ENCODE measurements around the gene B3GAT1. TPM values are rescaled to one million over a fixed set of nuclear protein-coding genes. Genes with fewer than 3 reads are reported as not detected.

The B3GAT1 gene
- total RNA-seq, 4 donors from 2014 or later = 0.22 to 0.33 TPM; not detected in 2

DNA sequence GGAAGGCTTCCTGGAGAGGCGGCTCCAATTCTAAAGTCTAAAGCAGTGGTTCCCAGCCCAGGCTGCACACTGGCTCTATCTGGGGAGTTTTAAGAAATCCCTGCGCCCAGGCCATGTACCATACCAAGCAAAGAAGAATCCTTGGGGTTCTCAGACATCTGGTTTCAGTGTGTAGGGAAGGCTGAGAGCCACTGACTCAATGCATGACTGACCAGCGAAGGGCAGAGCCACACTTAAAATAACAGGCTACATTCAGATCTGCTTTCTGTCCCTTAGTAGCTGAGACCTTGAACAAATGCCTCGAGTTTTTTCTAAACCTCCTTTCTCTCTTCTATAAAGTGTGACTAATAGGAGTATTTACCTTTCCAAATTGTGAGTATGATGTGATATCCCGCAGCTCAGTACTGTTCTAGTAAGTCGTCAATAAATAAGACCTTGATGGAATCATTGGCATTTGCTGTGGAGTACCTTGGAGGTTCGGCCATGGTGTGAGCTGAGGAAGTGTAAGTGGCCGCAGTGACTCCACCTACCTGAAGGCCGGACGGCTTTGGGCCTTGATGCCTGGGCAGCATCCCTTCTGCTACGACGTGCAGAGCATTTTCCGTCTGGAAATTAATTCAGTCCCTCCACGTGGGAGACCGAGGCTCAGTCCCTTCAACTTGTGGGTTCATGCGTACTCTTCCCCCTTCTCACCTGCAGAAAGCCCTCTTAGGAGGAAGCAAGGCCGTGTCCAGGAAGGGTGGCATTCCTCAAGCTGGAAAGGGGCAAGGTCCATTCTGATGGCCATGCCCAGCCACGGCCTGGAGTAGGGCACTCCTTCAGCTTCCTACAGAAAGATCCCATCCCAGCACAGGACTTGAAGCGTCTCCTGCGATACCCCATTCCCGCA, 55.1 kb downstream of the B3GAT1 start:
- TF ChIP-seq, protein P1, sequence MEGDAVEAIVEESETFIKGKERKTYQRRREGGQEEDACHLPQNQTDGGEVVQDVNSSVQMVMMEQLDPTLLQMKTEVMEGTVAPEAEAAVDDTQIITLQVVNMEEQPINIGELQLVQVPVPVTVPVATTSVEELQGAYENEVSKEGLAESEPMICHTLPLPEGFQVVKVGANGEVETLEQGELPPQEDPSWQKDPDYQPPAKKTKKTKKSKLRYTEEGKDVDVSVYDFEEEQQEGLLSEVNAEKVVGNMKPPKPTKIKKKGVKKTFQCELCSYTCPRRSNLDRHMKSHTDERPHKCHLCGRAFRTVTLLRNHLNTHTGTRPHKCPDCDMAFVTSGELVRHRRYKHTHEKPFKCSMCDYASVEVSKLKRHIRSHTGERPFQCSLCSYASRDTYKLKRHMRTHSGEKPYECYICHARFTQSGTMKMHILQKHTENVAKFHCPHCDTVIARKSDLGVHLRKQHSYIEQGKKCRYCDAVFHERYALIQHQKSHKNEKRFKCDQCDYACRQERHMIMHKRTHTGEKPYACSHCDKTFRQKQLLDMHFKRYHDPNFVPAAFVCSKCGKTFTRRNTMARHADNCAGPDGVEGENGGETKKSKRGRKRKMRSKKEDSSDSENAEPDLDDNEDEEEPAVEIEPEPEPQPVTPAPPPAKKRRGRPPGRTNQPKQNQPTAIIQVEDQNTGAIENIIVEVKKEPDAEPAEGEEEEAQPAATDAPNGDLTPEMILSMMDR (IDR thresholded peaks at IDR 0.05; ENCODE audit: low read depth) = no peak

DNA sequence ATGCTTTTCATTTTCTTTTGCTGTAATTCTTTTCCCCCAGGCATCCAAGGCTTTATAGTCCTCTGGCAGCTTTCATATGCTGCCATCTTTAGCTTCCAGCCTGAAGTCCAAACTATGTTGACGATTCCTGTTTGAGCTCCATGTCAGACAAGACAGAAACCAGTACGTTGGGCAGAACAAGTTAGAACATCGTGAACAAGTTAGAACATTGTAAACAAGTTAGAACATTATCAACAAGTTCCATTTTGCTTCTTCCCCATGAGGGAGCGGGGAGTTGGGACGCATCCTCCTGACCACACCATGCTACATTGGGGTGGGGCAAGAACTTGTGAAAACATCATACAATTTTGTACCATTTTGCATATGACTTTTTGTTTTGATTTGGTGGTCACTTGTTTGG, 56.4 kb downstream of the B3GAT1 start:
- TF ChIP-seq, protein P1 (IDR thresholded peaks at IDR 0.05; ENCODE audit: low read depth) = no peak

DNA sequence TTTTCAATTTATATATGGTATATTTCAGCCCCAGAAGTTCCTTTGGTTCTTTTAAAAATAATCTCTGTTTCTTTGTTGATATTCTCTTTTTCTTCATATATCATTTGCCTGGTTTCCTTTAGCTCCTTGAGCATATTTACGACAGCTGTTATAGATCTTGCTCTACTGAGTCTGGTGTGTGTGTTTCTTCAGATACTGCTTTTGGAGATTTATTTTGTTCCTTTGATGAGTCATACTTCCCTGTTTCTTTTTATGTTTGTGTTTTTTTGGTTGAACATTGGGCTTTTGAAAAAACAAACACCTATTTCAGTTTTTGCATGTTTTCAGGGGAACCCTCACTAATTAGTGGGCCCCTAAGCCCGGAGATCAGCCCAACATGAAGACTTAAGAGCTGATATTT, 56.9 kb downstream of the B3GAT1 start:
- TF ChIP-seq, protein P1 (IDR thresholded peaks at IDR 0.05; ENCODE audit: low read depth) = no peak

DNA sequence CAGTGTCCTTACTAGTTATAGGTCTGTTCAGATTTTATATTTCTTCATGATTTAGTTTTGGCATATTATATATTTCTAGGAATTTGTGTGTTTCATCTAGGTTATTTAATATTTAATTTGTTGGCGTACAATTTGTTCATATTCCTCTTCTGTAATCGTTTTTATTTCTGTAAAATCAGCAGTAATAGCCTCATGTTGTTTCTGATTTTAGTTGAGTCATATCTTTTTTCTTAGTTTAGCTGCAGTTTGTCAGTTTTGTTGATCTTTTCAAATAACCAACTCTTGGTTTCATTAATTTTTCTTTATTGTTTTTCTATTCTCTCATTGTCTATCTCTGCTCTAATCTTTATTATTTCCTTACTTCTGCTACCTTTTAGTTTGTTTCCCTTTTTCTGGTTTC, 59.9 kb downstream of the B3GAT1 start:
- TF ChIP-seq, protein P1 (IDR thresholded peaks at IDR 0.05; ENCODE audit: low read depth) = no peak

DNA sequence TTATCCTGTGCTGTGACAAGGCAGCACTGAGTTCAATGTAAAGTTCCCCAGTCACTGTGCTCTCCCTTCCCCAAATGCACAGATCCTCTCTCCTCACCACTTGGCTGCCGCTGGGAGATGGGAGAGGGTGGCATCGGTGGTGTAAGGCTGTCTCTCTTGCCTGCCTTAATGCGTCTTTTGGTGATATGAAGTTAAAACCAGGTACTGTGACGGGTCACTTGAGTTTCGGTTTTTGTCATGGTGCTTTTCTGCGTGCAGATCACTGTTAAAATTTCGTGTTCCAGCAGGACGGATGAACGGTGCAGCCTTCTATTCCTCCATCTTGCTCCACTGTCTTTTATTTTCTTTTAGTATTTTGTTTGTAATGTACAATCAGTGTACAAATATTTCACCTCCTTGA, 61.7 kb downstream of the B3GAT1 start:
- TF ChIP-seq, protein P1 (IDR thresholded peaks at IDR 0.05; ENCODE audit: low read depth) = no peak

DNA sequence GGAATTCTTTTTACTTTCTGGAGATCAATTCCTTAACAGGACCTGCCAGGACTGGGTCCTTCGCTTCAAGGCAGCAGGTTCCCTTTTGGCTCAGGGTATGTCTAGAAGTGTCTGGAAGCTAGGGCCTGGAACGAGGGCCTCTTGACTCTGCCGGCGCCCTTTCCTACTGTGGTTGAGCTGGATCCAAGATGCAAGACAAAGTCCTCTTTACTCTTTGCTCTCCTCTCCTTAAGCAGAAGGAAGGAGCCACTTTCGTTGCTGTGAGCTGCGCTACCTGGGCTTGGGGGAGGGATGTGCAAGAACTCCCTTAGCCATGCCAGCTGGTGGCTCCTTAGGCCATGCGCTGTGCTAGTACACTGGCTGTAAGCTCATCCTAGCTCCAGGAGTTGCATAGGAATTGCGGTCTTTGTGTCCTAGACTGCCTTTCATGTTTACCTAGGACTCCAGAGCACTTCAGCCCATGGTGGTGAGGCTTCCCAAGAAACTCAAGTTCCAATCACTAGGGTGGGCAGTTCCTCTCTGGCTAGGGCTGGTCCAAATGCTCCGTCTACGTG, 62.2 kb downstream of the B3GAT1 start:
- TF ChIP-seq, protein P1 (IDR thresholded peaks at IDR 0.05; ENCODE audit: low read depth) = no peak

DNA sequence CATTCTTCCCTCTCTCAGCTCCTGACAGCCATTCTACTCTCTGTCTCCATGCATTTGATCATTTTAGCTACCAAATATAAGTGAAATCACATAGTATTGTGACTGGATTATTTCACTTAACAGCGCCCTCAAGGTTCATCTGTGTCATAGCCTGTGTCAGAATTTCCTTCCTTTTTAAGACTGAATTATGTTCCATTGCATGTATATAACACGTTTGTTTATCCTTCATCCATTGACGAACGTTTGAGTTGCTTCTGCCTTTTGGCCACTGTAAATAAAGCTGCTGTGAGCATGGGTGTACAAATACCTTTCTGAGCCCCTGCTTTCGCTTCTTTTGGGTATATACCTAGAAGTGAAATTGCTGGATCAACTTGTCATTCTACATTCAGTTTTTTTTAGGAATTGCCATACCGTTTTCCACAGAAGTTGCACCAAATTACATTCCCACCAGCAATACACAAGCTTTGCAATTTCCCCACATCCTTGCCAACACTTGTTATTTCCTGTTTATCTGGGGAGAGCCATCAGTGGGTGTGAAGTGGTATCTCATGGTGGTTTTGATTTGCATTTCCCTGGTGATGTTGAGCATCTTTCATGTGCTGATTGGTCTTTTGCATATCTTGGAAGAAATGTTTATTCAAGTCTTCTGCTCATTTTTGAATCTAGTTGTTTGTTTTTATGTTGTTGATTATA, 62.8 kb downstream of the B3GAT1 start:
- TF ChIP-seq, protein P1 (IDR thresholded peaks at IDR 0.05; ENCODE audit: low read depth) = no peak
